Upper lobe of right lung (tissue), 1 donor: Measurements from ENCODE around the gene PRKCA. TPM values are rescaled to one million over a fixed set of nuclear protein-coding genes. Genes with fewer than 3 reads are reported as not detected.

Experiments
- ATAC-seq: fragments of 200-7000 bp; cut with Tn5 transposase; one replicate; pipeline ENCODE4 v1.9.1; 2020; ENCODE audit warnings: mild to moderate bottlenecking, moderate library complexity
- DNase-seq: peaks from one replicate; pipeline ENCODE4 v3.0.0-alpha.2; 2020
- H3K27ac ChIP-seq: fragments of 200-600 bp; one replicate; pipeline ENCODE4 v1.8.0; 2022
- H3K27me3 ChIP-seq: fragments of 200-600 bp; one replicate; pipeline ENCODE4 v1.8.0; 2022; ENCODE audit warnings: mild to moderate bottlenecking
- H3K36me3 ChIP-seq: fragments of 200-600 bp; one replicate; pipeline ENCODE4 v1.8.0; 2022
- H3K4me1 ChIP-seq: fragments of 200-600 bp; one replicate; pipeline ENCODE4 v1.8.0; 2022
- H3K4me3 ChIP-seq: fragments of 200-600 bp; one replicate; pipeline ENCODE4 v1.8.0; 2022; ENCODE audit warnings: mild to moderate bottlenecking
- H3K9me3 ChIP-seq: fragments of 200-600 bp; one replicate; pipeline ENCODE4 v1.8.0; 2022
- intact Hi-C: fragments of 100-400 bp; cut with DNase I; formaldehyde crosslinking; loops from one replicate; pipeline ENCODE4 v1.11.0; 2022
- total RNA-seq: library from RNA; stranded (reverse); fragmentation: NEBNext Ultra II Directional; extraction: Animal tissue kit (Norgen Biotek cat#: 25700); gene quantifications from one replicate; pipeline ENCODE4 v1.2.1, GENCODE V29; 2021
- TF ChIP-seq, protein P1 (sequence below): fragments of 200-600 bp; IDR thresholded peaks from one replicate; pipeline ENCODE4 v1.8.0; 2022; ENCODE audit warnings: antibody characterized with exemption
- donor health status: DM: no; HTN: yes; CAD: no; lungs with severe emphysema.

PRKCA gene
- total RNA-seq, 1 donor from 2014 or later, result 43.4 TPM

GRCh38 chr17:66436631-66437030 is 134.2 kb downstream of the PRKCA start:
- intact Hi-C loops, result no loop called here
- H3K9me3 ChIP-seq, result no peaks in the 10 kb centered on the region
- no peaks in the 10 kb centered on the region for H3K27me3 ChIP-seq
- TF ChIP-seq, protein P1, sequence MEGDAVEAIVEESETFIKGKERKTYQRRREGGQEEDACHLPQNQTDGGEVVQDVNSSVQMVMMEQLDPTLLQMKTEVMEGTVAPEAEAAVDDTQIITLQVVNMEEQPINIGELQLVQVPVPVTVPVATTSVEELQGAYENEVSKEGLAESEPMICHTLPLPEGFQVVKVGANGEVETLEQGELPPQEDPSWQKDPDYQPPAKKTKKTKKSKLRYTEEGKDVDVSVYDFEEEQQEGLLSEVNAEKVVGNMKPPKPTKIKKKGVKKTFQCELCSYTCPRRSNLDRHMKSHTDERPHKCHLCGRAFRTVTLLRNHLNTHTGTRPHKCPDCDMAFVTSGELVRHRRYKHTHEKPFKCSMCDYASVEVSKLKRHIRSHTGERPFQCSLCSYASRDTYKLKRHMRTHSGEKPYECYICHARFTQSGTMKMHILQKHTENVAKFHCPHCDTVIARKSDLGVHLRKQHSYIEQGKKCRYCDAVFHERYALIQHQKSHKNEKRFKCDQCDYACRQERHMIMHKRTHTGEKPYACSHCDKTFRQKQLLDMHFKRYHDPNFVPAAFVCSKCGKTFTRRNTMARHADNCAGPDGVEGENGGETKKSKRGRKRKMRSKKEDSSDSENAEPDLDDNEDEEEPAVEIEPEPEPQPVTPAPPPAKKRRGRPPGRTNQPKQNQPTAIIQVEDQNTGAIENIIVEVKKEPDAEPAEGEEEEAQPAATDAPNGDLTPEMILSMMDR, result no peak
- no peak for ATAC-seq
- H3K4me1 ChIP-seq, result peaks cover 20% of the 10 kb centered on the region
- DNase-seq, result no peak
- H3K36me3 ChIP-seq, result no peaks in the 10 kb centered on the region
- no peak overlapping the region for H3K4me3 ChIP-seq
- no peak overlapping the region for H3K27ac ChIP-seq

- peaks cover 11% of the 10 kb centered on the region for H3K4me1 ChIP-seq
- intact Hi-C loops, result no loop called here
- TF ChIP-seq, protein P1, result no peak
- H3K27ac ChIP-seq, result no peak overlapping the region
- no peaks in the 10 kb centered on the region for H3K9me3 ChIP-seq
- DNase-seq (no peak), ATAC-seq (no peak)
- no peak overlapping the region for H3K4me3 ChIP-seq
- H3K27me3 ChIP-seq, result no peaks in the 10 kb centered on the region
- no peaks in the 10 kb centered on the region for H3K36me3 ChIP-seq
Observed at GRCh38 chr17:66437476-66438026, 135.1 kb downstream of the PRKCA start.

DNA sequence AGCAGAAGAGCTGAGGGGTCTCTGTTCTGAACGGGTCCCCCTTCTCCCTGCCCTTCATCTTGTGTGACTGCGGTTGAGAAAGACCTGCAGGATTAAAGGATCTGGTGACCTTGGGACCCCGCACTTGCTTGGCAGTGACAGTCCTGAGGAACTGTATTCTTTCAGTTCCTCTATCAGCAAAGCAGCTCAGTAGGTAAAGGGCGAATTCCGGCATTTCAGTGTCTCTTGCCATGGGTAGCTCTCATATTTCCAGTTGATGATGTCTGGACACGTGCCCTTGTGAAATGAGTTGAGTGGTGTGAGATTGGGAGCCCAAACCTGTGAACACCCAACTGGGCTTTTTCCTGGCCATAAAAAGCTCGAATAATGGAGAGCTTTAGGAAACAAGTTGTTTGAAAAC is 135.7 kb downstream of the PRKCA start:
- Histone ChIP-seq H3K36me3 (no peaks in the 10 kb centered on the region), H3K4me3 (no peak overlapping the region), H3K4me1 (peaks cover 11% of the 10 kb centered on the region), H3K27ac (no peak overlapping the region), H3K9me3 (no peaks in the 10 kb centered on the region), H3K27me3 (no peaks in the 10 kb centered on the region)
- intact Hi-C loops, result no loop called here
- DNase-seq (no peak), ATAC-seq (peak; percentile 74)
- TF ChIP-seq, protein P1, result no peak

DNA sequence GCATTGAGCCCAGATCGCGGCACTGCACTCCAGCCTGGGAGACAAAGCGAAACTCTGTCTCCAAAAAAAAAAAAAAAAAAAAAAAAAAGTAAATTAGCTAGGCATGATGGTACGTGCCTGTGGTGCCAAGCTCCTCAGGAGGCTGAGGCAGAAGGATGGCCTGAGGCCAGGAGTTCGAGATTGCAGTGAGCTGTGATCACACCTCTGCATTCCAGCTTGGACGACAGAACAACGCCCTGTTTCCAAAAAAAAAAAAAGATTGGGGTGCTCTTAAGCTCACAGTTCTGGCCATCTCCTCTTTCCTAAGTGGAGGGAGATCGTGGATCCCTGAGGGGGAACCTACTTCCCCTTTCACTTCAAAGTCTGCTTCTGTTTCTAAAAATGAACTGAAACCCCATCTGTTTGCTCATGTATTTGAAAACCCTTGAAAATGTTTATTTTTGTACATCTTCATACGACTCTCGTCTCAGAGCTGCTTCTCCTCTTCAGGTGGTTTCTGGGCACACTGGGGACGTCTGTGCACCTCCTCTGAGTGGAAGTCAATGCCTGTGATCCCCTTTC is 138.8 kb downstream of the PRKCA start:
- peak overlapping the region; percentile 21 for H3K4me3 ChIP-seq
- H3K9me3 ChIP-seq, result no peaks in the 10 kb centered on the region
- H3K36me3 ChIP-seq, result no peaks in the 10 kb centered on the region
- TF ChIP-seq, protein P1, result no peak
- no peak overlapping the region for H3K27ac ChIP-seq
- no peaks in the 10 kb centered on the region for H3K27me3 ChIP-seq
- no peak for DNase-seq
- H3K4me1 ChIP-seq, result peaks cover 11% of the 10 kb centered on the region
- intact Hi-C loops, result no loop called here
- ATAC-seq, result peak; percentile 52

- no peak for ATAC-seq
- DNase-seq, result no peak
- H3K36me3 ChIP-seq, result no peaks in the 10 kb centered on the region
- H3K4me1 ChIP-seq, result peaks cover 5% of the 10 kb centered on the region
- H3K27ac ChIP-seq, result no peak overlapping the region
- H3K9me3 ChIP-seq, result no peaks in the 10 kb centered on the region
- no peaks in the 10 kb centered on the region for H3K27me3 ChIP-seq
- H3K4me3 ChIP-seq, result no peak overlapping the region
- intact Hi-C loops, result no loop called here
- TF ChIP-seq, protein P1, result no peak
Observed at GRCh38 chr17:66443166-66443565, 140.8 kb downstream of the PRKCA start.
